HG03139 (cell line): ENCODE results near the gene CNTNAP3.
"Not testable (repeated sequence)": the region's sequence is repeated elsewhere in the genome, so short reads cannot be mapped to it uniquely, and the experiment has no call there.

Experiments
- ATAC-seq: cut with Tn5 transposase; IDR thresholded peaks from one replicate; pipeline ENCODE4 v1.9.1; 2021; ENCODE audit not compliant: unreplicated experiment

Gene CNTNAP3

DNA sequence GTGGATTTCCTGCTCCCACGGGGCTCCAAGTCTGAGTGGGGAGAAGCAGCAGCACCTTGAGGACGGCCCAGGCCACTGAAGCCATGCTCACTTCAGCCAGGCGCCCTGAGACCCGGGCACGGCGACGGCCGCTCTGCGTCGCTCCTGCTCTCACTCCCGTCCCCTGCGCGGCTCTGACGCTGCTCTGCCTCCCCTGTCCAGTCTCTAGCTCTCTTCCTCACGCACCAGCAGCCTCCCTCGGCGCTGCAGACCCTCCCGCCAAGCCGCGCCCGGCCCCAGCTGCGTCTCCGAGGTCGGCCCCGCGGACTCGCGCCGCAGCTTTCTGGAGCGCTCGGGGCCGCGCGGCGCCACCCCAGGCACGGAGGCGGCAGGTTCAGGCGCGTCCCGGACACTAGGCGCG is at the start of gene CNTNAP3:
TSS of gene CNTNAP3 (minus strand) at position 188 of the 400 bp plus-strand sequence. CDS start at position 85, 103 bp downstream.
- ATAC-seq = not testable (repeated sequence)

- not testable (repeated sequence) for ATAC-seq
Measured at GRCh38 chr9:39279995-39280394, 8.0 kb downstream of the CNTNAP3 start.

DNA sequence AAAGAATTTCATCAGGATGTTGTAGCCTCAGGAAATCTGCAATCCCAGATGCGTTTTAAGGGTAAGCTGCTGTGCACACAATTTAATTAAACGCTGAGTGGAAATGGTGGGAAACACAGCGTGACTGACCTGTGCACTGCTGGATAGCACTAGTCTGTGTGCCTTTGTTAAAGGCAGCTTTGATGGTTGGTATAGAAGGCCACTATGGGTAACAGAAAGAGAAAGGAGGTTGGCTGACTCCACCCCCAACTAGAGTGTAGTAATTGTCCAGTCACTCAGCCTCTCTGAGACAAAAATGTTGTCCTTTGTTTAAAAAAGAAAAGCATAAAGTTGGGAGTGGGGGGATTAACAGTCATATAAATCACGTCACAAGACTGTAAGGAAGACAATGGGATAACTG is 45.5 kb downstream of the CNTNAP3 start:
- not testable (repeated sequence) for ATAC-seq

DNA sequence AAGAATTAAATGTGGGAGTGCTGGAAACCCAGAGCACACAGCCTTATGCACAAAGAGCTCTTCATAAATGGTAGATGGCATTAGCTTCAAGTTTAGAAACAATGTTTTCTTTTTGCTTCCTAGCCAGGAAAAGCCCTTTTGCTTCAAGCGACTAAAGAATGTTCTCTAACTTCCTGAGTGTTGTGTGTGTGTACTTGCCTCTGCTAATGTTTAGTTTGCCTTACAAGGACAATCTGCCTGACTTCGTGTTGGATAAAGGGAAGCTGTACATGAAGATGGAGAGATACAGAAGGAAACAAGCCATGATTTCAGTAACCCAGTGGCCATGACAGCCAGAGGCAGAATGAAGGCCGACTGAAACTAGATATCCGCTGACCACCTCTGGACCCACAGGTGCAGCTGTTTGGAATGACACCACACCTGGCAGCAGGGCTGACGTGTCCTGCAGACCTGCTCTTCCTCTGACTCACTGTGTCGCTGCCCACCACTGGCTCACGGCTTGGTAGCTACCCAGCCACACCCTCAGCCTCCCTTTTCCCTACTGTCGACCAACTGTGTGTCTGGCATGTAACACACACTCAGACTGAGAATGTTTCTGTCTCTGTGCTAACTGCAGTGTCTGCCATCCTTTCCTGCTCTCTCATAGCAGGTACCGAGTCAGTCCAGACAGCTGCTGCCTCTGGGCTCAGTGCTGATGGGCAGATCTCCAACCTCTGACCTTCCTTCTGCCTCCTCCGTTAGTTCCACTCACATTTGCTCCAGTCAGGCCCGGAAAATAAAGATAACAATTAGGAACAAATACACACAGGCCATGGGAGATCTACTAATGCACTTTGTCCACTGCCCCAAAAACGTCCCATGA is 55.6 kb downstream of the CNTNAP3 start:
- ATAC-seq = not testable (repeated sequence)

DNA sequence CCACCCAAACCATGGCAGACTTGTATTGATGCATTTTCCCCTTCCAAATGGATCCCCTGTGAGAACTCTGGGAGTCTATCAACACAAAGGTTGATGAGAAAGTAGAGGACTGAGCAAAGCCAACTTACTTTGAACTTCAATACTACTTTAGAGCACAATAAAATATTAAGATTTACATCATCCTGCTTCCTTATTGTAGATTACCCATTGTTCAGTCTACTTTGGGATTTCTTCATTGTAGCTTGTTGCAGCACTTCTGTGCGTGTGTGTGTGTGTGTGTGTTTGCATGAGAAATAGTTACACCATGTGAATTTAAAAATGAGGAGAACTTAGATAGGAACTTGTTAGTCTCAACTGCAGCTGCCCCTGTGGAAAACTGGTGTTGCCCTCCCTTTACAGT is 72.0 kb downstream of the CNTNAP3 start:
- not testable (repeated sequence) for ATAC-seq

- not testable (repeated sequence) for ATAC-seq
Measured at GRCh38 chr9:39209773-39210172, 78.2 kb downstream of the CNTNAP3 start.

DNA sequence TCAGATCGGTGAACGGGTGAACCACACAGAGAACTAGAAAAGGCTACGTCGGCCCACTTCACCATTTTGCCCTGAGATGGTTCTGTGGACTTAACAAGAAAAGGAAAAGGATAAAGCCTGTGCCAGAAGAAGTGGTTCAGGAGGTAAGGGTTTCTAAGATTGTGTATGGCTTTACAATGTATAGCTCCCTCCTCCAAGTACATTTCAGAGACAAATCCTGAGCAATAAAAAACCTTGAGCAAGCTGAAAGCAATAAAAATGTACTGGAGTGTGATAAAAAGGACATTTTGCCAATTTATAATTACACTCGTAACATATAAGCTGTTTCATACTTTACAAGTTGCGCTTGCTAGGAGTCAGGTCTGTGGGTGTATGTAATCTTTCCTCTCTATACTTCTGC is 81.3 kb downstream of the CNTNAP3 start:
- ATAC-seq = not testable (repeated sequence)

DNA sequence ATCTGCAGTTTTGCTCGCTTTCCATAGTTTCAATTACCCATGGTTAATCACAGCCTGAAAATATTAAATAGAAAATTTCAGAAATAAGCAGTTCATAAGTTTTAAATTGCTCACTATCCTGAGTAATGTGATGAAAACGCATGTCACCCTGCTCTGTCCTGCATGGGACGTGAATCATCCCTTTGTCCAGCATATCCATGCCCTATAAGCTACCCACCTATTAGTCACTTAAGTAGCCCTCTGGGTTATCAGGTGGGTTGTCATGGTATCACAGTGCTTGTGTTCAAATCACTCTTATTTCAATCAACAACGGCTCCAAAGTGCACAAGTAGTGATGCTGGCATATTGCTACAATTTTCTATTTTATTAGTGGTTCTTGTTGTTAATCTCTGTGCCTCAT is 82.1 kb downstream of the CNTNAP3 start:
- ATAC-seq = not testable (repeated sequence)

GRCh38 chr9:39200412-39200811 is 87.6 kb downstream of the CNTNAP3 start:
- ATAC-seq = not testable (repeated sequence)

DNA sequence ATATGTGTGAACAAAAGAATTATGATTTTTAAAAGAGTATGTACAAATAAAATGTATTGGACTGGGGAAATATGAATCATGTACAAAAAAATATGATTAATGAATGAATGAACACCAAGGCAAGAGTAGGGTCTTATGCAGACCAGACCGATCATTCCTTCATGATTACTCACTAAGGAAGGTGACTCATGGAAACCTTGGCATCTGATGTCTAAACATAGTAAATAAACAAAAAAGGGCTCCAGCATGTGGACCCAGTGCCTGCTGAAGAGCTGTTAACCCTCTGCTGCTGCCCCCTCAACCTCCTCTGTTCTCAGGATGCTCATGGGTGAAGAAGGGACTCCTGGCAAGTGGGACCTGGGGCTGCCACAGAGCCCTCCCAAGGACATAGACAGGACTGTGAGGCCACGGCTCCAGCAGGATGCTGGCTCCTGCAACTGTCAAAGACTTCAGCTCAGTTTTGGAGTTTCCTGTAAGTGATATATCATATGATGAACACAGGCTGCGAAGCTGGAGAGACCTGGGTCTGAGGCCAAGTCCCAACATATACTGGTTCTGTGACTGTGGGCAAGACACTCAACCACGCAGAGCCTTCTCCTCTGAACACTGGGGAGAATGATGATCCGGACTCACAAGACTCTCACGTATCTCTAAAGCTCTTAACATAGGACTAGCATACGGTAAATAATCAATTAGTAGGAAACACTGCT is 89.8 kb downstream of the CNTNAP3 start:
- not testable (repeated sequence) for ATAC-seq

GRCh38 chr9:39171370-39171769 is 116.6 kb downstream of the CNTNAP3 start:
- ATAC-seq = not testable (repeated sequence)

DNA sequence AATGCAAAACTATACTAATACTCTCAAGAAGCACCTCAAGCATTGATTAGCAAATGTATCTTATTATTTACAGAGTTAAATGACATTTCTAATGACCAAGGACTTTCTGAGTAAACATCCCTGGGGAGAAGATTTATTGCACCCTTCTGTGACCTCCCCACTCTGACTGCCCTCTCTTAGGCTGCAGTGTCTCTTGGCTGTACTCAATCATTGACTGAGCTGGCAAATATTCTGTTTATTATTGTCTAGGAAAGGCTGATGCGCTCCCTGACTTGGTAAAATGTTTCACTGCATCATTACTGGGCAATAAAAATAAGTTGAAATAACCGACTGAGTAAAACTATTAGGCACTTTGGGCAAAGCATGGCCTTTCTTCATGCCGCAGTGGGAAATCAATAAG is 130.3 kb downstream of the CNTNAP3 start:
- not testable (repeated sequence) for ATAC-seq

- not testable (repeated sequence) for ATAC-seq
Measured at GRCh38 chr9:39132826-39133552, 155.0 kb downstream of the CNTNAP3 start.

GRCh38 chr9:39121401-39121800 is 166.6 kb downstream of the CNTNAP3 start:
- ATAC-seq = not testable (repeated sequence)

DNA sequence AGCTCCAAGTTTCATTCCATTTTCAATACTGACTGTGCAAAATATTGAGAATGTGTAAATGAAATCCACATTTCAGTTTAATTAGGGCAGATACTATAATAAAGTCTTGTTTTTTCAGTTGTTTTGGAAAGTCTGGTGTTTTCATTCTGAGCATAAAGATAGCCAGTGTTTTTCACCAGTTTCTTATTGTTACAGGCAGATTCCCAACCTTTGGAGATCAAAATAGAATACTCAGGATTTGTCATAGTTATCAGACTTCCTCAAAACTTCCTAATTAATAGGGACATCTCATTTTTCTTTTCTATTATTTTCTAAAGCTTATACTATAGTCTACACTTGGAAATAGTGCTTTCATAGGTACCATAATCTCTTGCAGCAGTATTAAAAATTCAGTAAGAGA is 176.2 kb downstream of the CNTNAP3 start:
- not testable (repeated sequence) for ATAC-seq

GRCh38 chr9:39108145-39108544 is 179.8 kb downstream of the CNTNAP3 start:
- ATAC-seq = no peak

DNA sequence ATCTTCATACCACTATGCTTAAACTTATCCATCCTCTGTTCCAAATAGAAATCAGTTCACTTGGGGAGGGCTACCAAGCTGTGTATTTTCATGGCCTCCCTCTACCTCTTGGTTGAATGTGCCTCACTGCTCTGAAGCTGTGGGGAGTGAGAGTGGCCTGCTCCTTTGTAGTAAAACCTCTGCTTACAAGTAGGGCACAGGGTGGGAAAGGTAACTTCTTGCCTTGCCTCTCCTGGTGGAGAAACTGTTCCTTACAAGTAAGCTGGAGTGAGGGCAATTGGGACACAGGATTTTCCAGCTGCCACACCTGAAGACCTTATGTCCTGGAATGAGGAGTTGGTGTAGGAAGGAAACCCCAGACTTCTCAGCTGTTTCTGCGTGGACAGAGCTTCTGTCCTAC is 190.8 kb downstream of the CNTNAP3 start:
- ATAC-seq = not testable (repeated sequence)

DNA sequence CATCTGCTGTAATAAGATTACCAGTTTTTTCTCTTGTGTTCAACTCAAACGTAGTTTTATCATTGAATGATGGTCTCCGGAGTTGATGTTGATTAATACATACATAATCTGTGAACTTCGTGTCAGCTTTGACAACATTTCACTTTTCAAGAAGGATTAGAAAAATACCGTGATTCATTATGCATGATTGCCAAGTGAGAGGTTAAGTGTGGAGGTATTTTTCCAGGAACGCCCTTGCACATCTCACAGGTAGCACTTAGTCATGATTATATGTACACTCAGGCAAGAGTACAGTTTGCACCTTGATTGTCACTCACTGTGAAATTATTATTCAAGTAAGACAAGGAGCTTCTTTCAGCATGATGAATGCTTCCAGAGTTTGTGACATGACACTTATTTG is 202.7 kb downstream of the CNTNAP3 start:
- not testable (repeated sequence) for ATAC-seq

DNA sequence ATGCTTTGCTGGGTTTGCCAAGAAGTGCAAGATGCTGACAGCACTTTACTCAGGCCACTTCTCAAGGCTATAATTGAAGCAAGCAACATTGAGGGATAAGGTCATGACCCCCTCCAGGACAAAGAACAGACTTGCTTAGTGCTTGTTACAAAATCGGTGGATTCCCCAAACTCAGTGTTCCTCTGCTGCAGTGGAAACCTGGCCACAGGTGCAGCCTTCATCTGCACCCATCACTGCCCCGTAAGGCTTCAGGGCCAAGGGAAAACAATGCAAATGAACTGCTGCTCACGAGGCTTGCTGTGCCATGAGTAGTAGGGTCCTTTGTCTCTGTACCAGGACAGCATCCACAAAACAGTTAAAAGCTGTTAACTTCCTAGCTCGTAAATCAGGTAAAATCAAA is 205.4 kb downstream of the CNTNAP3 start:
- ATAC-seq = not testable (repeated sequence)

GRCh38 chr9:39080081-39080480 is 207.9 kb downstream of the CNTNAP3 start:
- ATAC-seq = not testable (repeated sequence)

DNA sequence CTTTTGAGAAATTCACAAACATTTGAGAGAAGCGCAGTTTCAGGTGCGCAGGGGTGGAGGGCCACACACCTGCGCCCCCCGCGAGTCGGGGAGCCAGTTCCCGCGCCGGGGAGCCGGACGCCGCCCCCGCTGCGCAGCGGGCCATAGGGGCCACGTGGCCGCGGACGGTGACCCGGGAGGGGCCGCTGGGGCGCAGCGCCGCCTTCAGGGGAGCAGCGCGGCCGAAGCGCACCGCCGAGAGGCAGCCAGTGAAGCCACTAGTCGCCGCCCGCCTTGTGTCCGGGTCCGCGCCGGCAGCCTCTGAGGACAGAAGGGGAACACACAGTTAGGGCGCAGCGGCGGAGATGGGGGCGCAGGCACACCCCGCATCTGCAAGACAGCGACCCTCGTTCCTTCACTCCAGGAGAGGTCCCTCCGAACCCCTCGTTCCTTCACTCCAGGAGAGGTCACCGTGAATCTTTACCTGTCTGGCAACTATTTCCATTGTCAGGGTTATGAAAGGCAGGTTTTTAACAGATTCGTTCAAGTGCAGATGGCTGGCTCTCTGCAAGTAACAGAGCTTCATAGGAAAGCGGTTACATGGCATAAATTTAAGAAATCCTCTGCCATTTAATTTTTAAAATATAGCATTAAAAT is 209.2 kb downstream of the CNTNAP3 start:
- not testable (repeated sequence) for ATAC-seq
